ENCODE results near the gene CSGALNACT2. TPM values are rescaled to one million over a fixed set of nuclear protein-coding genes. Genes with fewer than 3 reads are reported as not detected.
"Not testable (repeated sequence)": the region's sequence is repeated elsewhere in the genome, so short reads cannot be mapped to it uniquely, and the experiment has no call there.

CSGALNACT2 gene
- total RNA-seq, 2 experiments from 2014 or later, result 38.0 to 39.7 TPM

DNA sequence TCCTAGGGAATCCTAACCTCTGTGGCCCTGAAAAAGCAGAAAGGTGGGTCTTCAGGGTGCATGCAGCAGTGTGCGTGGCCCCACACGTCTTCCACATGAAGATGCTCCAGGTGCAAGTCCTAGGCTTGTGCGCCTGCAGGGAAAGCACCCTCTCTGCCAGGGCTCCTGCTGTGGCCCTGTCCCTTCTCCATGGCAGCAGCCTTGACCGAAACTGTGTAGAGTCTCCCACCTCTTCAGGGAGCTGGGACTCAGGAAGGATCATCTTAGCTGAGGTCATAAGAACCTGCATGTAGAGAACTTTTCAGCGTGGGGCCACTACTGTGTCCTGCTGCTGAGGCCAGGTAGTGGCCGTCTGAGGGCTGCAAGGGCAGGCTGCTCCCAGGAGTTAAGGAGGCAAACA lies 6.3 kb upstream of the CSGALNACT2 start:
- Mint-ChIP-seq H3K4me1 (peaks cover 92% of the 10 kb centered on the region), H3K36me3 (peaks cover 12% of the 10 kb centered on the region), H3K9me3 (ENCODE audit: low read depth) (no peaks in the 10 kb centered on the region), H3K4me3 (no peak overlapping the region), H3K27ac (no peak overlapping the region), H3K27me3 (no peaks in the 10 kb centered on the region)
- ATAC-seq, result no peak
- CTCF ChIA-PET, result interaction anchor here (1.8 to 2.0 kb wide), 2 partner anchors 11 to 72 kb away, joined by 4 to 7 read pairs; no protein-coding TSS in a partner anchor
- DNase-seq, result peak; percentile 36

DNA sequence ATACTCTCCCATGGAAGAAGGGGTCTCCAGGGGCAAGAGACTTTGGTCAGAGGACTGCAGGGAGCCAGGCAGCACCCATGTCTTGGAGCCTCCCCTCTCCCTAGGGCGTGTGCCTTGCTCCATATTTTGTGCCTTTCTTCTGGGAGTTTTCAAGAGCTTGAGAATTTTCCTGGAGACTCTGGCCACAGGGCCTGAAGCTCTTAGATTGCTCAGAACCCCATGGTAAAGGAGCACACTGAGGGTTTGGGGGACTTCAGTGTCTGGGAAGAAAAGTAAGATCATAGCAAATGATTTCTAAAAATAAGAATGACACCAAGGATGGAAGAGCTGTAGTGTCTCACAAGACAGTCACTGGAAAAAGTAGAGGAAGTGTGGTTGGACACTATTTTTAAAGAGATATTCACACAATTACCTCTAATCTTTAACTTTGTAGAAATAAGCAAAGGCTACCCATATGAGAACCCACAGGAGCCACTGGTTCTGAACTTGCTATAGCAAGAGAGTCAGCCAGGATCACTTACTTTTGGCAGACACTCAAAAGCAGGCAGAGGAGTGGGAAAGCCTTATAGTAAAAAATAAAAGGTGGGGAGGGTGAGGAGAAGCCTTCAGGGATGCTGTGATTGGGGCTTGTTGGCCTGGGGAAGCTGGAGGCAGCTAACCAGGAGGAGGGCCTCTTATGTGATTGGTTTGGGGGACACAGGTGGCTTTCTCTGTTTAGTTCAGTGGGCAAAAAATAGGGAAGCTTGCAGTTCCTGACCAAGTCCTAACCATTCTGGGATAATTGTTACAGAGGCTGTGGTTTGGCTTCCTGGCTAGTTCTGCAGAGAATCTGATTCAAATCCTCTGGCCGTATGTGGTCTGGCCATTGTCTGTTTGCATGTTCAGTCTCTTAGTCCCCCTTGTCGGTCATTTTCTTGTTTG lies 5.1 kb upstream of the CSGALNACT2 start:
- DNase-seq (peak; percentile 35), ATAC-seq (no peak)
- CTCF ChIA-PET, result interaction anchor here (1.2 to 2.0 kb wide), 4 partner anchors 12 to 123 kb away, joined by 3 to 7 read pairs (median 5); no protein-coding TSS in a partner anchor
- peaks cover 14% of the 10 kb centered on the region for H3K36me3 Mint-ChIP-seq
- H3K27ac Mint-ChIP-seq, result peak overlapping the region; percentile 10
- no peak overlapping the region for H3K4me3 Mint-ChIP-seq
- H3K4me1 Mint-ChIP-seq, result peaks cover 83% of the 10 kb centered on the region
- no peaks in the 10 kb centered on the region for H3K9me3 Mint-ChIP-seq (ENCODE audit: low read depth)
- no peaks in the 10 kb centered on the region for H3K27me3 Mint-ChIP-seq

DNA sequence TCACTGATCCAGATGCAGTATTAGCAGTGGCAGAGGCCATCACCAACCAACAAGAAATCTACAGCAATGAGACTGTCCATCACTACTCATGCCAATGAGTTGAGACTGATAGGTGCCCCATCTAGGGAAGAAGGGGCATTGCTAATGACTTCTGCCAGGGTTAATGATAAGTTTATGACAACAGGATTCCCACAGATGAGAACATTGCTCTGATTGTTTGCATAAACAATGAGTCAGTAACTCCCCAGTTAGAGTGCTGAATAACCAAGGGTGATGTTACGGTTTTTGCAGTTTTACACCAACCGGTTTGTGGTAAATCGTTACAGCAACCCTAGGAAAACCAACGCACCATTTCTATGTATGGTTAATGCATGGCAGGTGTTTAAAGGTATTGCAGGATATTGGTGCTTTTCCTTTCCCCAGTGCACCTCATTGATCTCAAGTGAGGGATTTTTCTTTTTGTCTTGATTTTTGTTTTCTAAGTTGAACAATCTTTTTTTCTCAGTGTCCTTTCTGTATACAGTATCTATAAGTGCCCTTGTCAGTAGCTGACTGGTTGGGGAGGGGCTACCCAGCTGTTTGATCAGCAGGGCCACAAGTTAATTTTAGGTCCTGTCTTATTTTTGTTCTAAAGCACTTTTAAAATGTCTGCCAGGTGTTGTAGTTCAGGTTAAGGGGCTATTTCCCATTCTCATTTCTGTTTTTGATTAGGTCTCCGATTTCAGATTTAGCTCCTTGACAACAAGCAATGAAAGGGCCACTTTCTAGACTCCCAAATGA lies 3.9 kb upstream of the CSGALNACT2 start:
- H3K9me3 Mint-ChIP-seq (ENCODE audit: low read depth), result no peaks in the 10 kb centered on the region
- H3K36me3 Mint-ChIP-seq, result peaks cover 21% of the 10 kb centered on the region
- no peak for DNase-seq
- peaks cover 77% of the 10 kb centered on the region for H3K4me1 Mint-ChIP-seq
- H3K27me3 Mint-ChIP-seq, result no peaks in the 10 kb centered on the region
- H3K4me3 Mint-ChIP-seq, result no peak overlapping the region
- ATAC-seq, result no peak
- CTCF ChIA-PET, result interaction anchor here (1.9 kb wide), 1 partner anchor 67 kb away, joined by 6 read pairs; no protein-coding TSS in a partner anchor
- no peak overlapping the region for H3K27ac Mint-ChIP-seq

DNA sequence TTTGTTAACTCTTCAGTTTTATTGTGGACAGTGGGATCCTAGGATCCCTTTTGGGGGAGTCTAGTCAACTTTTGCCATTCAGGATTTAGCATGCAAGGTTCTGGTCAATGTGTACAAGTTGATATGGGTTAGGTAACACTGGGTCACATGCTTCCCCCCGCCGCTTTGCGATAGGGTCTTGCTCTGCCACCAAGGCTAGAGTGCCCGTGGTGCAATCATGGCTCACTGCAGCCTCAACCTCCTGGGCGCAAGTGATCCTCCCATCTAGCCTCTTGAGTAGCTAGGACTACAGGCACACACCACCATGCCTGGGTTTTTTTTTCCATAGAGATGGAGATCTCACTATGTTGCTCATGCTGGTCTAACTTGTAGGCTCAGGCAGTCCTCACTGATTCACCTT lies 3.2 kb upstream of the CSGALNACT2 start:
- no peak for DNase-seq
- no peaks in the 10 kb centered on the region for H3K27me3 Mint-ChIP-seq
- CTCF ChIA-PET, result no interaction called here
- no peak for ATAC-seq
- no peaks in the 10 kb centered on the region for H3K9me3 Mint-ChIP-seq (ENCODE audit: low read depth)
- H3K4me3 Mint-ChIP-seq, result no peak overlapping the region
- peaks cover 27% of the 10 kb centered on the region for H3K36me3 Mint-ChIP-seq
- no peak overlapping the region for H3K27ac Mint-ChIP-seq
- H3K4me1 Mint-ChIP-seq, result peaks cover 78% of the 10 kb centered on the region

DNA sequence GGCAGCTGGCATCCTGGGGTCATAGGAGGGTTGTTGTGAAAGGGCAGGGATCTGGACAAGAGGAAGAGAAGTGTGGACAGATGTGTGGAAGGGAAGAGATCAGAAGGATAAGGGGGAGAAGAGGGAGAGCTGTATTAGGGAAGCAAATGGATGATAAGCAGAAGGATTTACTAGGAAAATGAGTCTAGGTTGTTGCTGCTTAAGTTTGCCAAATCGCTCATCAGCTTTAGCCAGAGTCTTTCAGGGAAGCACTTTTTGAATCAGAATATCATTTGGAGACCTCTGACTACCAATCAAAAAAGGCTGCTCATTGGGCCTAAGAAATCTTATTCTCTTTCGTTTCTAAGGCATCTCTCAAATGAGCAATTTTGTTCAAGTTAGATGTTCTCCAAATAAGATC lies 2.6 kb upstream of the CSGALNACT2 start:
- DNase-seq (no peak), ATAC-seq (no peak)
- CTCF ChIA-PET, result no interaction called here
- no peaks in the 10 kb centered on the region for H3K9me3 Mint-ChIP-seq (ENCODE audit: low read depth)
- H3K4me3 Mint-ChIP-seq, result peak overlapping the region; percentile 97
- peak overlapping the region; percentile 46 for H3K27ac Mint-ChIP-seq
- H3K36me3 Mint-ChIP-seq, result peaks cover 32% of the 10 kb centered on the region
- H3K27me3 Mint-ChIP-seq, result no peaks in the 10 kb centered on the region
- H3K4me1 Mint-ChIP-seq, result peaks cover 79% of the 10 kb centered on the region

DNA sequence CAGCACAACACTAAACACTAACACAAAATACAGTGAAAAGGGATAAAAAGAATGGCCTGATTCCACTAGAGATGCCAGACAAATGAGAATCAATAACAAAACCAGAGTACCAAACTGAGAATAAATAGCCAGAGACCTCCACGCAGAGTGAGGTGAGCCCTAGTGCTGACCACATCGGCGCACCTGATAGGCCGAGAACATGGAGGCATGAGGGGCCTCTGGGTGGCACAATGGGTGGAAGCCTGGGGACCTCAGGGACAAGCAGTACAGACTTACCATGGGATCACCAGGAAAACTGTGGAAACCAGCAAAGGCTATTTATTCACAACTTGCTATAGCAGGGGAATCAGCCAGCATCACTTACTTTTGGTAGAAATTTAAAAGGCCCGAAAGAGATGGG lies 1.8 kb upstream of the CSGALNACT2 start:
- Mint-ChIP-seq H3K27me3 (no peaks in the 10 kb centered on the region), H3K36me3 (peaks cover 34% of the 10 kb centered on the region), H3K27ac (peak overlapping the region; percentile 58), H3K4me3 (peak overlapping the region; percentile 97), H3K9me3 (ENCODE audit: low read depth) (no peaks in the 10 kb centered on the region), H3K4me1 (peaks cover 77% of the 10 kb centered on the region)
- no peak for ATAC-seq
- DNase-seq, result no peak
- CTCF ChIA-PET, result interaction anchor here (4.5 to 4.9 kb wide), 2 partner anchors 15 to 68 kb away, joined by 19 to 49 read pairs; no protein-coding TSS in a partner anchor

DNA sequence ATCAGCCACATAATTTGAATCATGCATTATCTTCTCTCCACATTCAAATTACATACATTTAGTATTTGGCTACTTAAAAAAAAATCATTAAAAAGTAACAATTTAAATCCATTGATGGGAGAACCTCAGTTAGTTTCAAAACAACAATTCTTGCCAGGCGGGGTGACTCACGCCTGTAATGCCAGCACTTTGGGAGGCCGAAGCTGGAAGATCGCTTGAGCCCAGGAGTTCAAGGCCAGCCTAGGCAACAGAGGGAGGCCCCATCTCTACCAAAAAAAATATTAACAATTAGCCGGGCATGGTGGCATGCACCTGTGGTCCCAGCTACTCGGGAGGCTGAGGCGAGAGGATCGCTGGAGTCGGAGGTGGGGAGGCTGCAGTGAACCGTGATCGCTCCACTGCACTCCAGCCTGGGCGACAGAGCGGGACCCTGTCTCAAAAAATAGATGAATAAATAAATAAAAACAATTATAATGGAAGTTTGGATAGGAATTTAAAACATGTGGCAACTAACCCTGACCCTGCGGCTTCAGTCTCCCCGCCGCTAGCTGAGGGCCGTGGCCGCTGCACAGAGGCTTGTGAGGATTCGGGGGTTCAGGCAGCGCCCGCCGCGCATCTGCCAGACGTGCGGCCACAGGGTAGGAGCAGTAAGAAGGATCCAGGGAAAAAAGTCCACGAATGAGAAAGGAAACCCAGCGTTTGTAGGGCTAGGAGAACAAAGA lies 1.1 kb upstream of the CSGALNACT2 start:
- H3K36me3 Mint-ChIP-seq, result peaks cover 34% of the 10 kb centered on the region
- H3K4me3 Mint-ChIP-seq, result peak overlapping the region; percentile 97
- CTCF ChIA-PET, result interaction anchor here (0.7 to 4.9 kb wide), 8 partner anchors 9 to 277 kb away, joined by 3 to 49 read pairs (median 4); no protein-coding TSS in a partner anchor
- peaks cover 75% of the 10 kb centered on the region for H3K4me1 Mint-ChIP-seq
- ATAC-seq, result no peak
- H3K9me3 Mint-ChIP-seq (ENCODE audit: low read depth), result no peaks in the 10 kb centered on the region
- peak overlapping the region; percentile 95 for H3K27ac Mint-ChIP-seq
- H3K27me3 Mint-ChIP-seq, result no peaks in the 10 kb centered on the region
- DNase-seq, result no peak

DNA sequence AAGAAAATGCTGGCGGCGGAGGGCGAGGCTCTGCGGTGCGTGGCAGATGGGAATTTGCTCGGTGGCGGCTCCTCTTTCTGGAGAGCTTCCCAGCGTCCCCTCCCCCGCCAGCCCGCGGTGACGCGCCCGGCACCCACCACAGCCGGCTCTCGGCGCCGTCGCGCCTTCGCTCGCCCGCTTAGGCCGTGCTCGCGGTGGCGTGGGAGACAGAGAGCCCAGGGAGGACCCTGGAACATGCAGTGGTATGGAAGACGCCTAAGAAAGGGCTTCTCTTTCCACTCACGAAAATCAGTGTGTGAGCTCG lies 576 bp upstream of the CSGALNACT2 start:
- peaks cover 37% of the 10 kb centered on the region for H3K36me3 Mint-ChIP-seq
- H3K27me3 Mint-ChIP-seq, result no peaks in the 10 kb centered on the region
- H3K9me3 Mint-ChIP-seq (ENCODE audit: low read depth), result no peaks in the 10 kb centered on the region
- peak overlapping the region; percentile 95 for H3K27ac Mint-ChIP-seq
- CTCF ChIA-PET, result interaction anchor here (0.8 to 4.9 kb wide), 9 partner anchors 8 to 216 kb away, joined by 3 to 49 read pairs (median 5); no protein-coding TSS in a partner anchor
- H3K4me1 Mint-ChIP-seq, result peaks cover 74% of the 10 kb centered on the region
- peak; percentile 14 for ATAC-seq
- peak overlapping the region; percentile 97 for H3K4me3 Mint-ChIP-seq
- peak; percentile 48 for DNase-seq

DNA sequence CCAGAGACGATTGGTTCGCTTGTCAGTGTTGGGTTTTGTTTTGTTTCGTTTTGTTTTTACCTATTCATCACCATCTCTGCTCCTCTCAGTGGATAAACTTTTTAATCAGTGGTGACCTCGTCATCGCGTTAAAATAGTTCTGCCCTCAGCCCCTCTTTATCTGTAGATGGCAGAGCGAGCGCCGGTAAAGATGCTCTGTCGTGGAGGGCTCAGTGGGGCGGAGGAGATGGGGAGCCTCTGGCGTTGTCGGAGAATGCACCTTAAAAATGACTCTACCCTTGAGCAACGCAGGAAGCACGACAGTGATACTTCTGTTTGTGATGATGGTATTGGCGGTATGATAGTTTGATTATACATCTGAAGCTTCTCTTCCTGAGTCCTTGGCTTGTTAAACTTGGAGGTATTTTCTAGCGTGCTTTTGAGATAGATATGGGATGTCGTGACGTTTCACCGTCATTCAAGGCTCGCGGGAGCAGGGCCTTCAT lies 554 bp downstream of the CSGALNACT2 start:
- peaks cover 42% of the 10 kb centered on the region for H3K36me3 Mint-ChIP-seq

DNA sequence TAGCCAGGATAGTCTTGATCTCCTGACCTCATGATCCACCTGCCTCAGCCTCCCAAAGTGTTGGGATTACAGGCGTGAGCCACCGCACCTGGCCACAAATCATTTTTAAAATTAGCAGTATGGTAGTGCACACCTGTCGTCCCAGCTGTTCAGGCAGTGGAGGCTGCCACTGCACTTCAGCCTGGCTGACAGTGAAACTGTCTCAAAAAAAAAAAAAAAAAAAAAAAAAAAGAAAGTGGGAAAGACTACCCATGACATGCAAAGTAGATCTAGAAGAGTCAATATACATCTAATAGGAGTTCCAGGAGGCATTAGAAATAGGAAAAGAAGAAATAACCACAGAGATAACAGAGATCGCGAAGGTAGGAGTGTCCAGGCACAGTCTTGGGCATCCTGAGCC lies 3.2 kb downstream of the CSGALNACT2 start:
- H3K9me3 Mint-ChIP-seq (ENCODE audit: low read depth), result no peaks in the 10 kb centered on the region
- CTCF ChIA-PET, result interaction anchor here (1.0 to 2.0 kb wide), 6 partner anchors 15 to 254 kb away, joined by 3 to 9 read pairs (median 4); no protein-coding TSS in a partner anchor
- H3K27ac Mint-ChIP-seq, result no peak overlapping the region
- peaks cover 69% of the 10 kb centered on the region for H3K4me1 Mint-ChIP-seq
- H3K27me3 Mint-ChIP-seq, result no peaks in the 10 kb centered on the region
- peak overlapping the region; percentile 3 for H3K4me3 Mint-ChIP-seq
- ATAC-seq (no peak), DNase-seq (no peak)
- H3K36me3 Mint-ChIP-seq, result peaks cover 47% of the 10 kb centered on the region

More for the DNA sequence above, 554 bp downstream of the CSGALNACT2 start:
- Mint-ChIP-seq H3K4me3 (peak overlapping the region; percentile 93), H3K9me3 (ENCODE audit: low read depth) (no peaks in the 10 kb centered on the region), H3K27ac (peak overlapping the region; percentile 100), H3K4me1 (peaks cover 73% of the 10 kb centered on the region), H3K27me3 (no peaks in the 10 kb centered on the region)
- CTCF ChIA-PET, result interaction anchor here (0.9 to 4.9 kb wide), 8 partner anchors 9 to 154 kb away, joined by 3 to 49 read pairs (median 8); no protein-coding TSS in a partner anchor
- ATAC-seq (peak; percentile 72), DNase-seq (peak; percentile 82)

DNA sequence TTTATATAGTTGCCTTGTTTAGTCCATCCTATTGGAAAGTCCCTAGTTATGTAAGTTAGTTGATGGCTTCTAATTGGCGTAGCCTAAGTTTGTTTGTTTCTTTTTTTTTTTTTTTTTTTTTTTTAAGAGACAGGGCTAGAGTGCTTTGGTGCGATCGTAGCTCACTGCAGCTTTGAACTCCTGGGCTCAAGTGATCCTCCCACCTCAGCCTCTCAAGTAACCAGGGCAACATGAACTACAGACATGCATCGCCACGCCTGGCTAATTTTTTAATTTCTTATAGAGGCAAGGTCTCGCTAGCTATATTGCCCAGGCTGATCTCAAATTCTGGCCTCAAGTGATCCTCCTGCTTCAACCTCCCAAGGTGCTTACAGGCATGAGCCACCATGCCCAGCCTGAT lies 7.1 kb downstream of the CSGALNACT2 start:
- no peaks in the 10 kb centered on the region for H3K27me3 Mint-ChIP-seq
- CTCF ChIA-PET, result no interaction called here
- ATAC-seq (no peak), DNase-seq (no peak)
- H3K27ac Mint-ChIP-seq, result no peak overlapping the region
- H3K4me1 Mint-ChIP-seq, result peaks cover 64% of the 10 kb centered on the region
- peaks cover 54% of the 10 kb centered on the region for H3K36me3 Mint-ChIP-seq
- peaks cover 8% of the 10 kb centered on the region for H3K9me3 Mint-ChIP-seq (ENCODE audit: low read depth)
- no peak overlapping the region for H3K4me3 Mint-ChIP-seq

DNA sequence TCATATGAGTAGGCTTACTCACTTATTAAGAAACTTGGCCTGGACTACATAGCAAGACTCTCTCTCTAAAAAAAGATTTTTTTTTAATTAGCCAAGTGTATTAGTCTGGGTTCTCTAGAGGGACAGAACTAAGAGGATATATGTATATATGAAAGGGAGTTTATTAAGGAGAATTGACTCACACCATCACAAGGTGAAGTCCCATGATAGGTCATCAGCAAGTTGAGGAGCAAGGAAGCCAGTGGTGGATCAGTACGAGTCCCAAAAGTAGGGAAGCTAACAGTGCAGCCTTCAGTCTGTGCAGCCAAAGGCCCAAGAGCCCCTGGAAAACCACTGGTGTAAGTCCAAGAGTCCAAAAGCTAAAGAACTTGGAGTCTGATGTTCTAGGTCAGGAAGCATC lies 7.7 kb downstream of the CSGALNACT2 start:
- H3K4me1 Mint-ChIP-seq, result peaks cover 63% of the 10 kb centered on the region
- ATAC-seq; DNase-seq; H3K27me3 Mint-ChIP-seq; H3K27ac Mint-ChIP-seq; H3K4me3 Mint-ChIP-seq; H3K9me3 Mint-ChIP-seq (ENCODE audit: low read depth): not testable (repeated sequence)
- peaks cover 54% of the 10 kb centered on the region for H3K36me3 Mint-ChIP-seq
- CTCF ChIA-PET, result interaction anchor here (1.3 kb wide), 1 partner anchor 52 kb away, joined by 4 read pairs; no protein-coding TSS in a partner anchor

Measured in activated CD8-positive, alpha-beta memory T cell treated with anti-CD3 and anti-CD28 coated beads, Interleukin-2, amount 10 ng/mL, durations not matched to agents 7 days and 5 days (primary cell).